Measurements from ENCODE around the gene AP2S1.

AP2S1 gene

GRCh38 chr19:46803555-46803954 lies 47.1 kb downstream of the AP2S1 start:
- no peaks in the 10 kb centered on the region for H3K4me1 ChIP-seq (ENCODE audit: control insufficient read depth, insufficient read depth, low read length)
- ChIA-PET CTCF (interaction anchor here (1.0 kb wide), 1 partner anchor 19 kb away, joined by 3 read pairs; no protein-coding TSS in a partner anchor), POLR2A (no interaction called here)
- no peak for TF ChIP-seq HOXD13 (CRISPR knock-in tag; IDR thresholded peaks at IDR 0.05; ENCODE audit: borderline replicate concordance)
- no peak for TF ChIP-seq ZNF670 (tag by site-specific recombination; IDR thresholded peaks at IDR 0.05; ENCODE audit: low read depth)
- 0 out of 2 replicates have a peak, but pooled peaks have one; percentile 4 for TF ChIP-seq ZNF121 (tag by site-specific recombination; IDR thresholded peaks at IDR 0.05)
- H3K36me3 ChIP-seq (ENCODE audit: control insufficient read depth in 2 of 2, insufficient read depth in 1 of 2, low read length in 2 of 2) = no peaks in the 10 kb centered on the region
- H3K9me3 ChIP-seq (ENCODE audit: control insufficient read depth, insufficient read depth, low read depth, low read length) = no peaks in the 10 kb centered on the region
- H3K4me3 ChIP-seq (ENCODE audit: low read depth, low read length) = no peak overlapping the region
- H3K27ac ChIP-seq (ENCODE audit: extremely low read depth, low read depth, low read length) = no peak overlapping the region

GRCh38 chr19:46802152-46802551 lies 48.5 kb downstream of the AP2S1 start:
- no peak for TF ChIP-seq ZNF148 (tag by site-specific recombination; IDR thresholded peaks at IDR 0.05; ENCODE audit: borderline replicate concordance)
- no peak for TF ChIP-seq ZNF596 (tag by site-specific recombination; IDR thresholded peaks at IDR 0.05)
- TF ChIP-seq ZNF549 (tag by site-specific recombination; IDR thresholded peaks at IDR 0.05) = no peak
- no peak for TF ChIP-seq GLIS2 (tag by site-specific recombination; IDR thresholded peaks at IDR 0.05)
- TF ChIP-seq ZNF184 (tag by site-specific recombination; IDR thresholded peaks at IDR 0.05) = no peak
- TF ChIP-seq ZBTB21 (tag by site-specific recombination; IDR thresholded peaks at IDR 0.05) = no peak
- no peak for TF ChIP-seq ZNF639 (tag by site-specific recombination; IDR thresholded peaks at IDR 0.05)
- TF ChIP-seq ZIC2 (tag by site-specific recombination; IDR thresholded peaks at IDR 0.05) = no peak
- no peak for TF ChIP-seq ZNF777 (tag by site-specific recombination; IDR thresholded peaks at IDR 0.05; ENCODE audit: borderline replicate concordance)
- TF ChIP-seq ZNF660 (tag by site-specific recombination; IDR thresholded peaks at IDR 0.05) = no peak
- TF ChIP-seq GLIS1 (tag by site-specific recombination; IDR thresholded peaks at IDR 0.05) = no peak
- TF ChIP-seq ZNF248 (tag by site-specific recombination; IDR thresholded peaks at IDR 0.05) = no peak
- TF ChIP-seq ZNF830 (tag by site-specific recombination; IDR thresholded peaks at IDR 0.05; ENCODE audit: low read depth) = no peak
- TF ChIP-seq ELK4 (IDR thresholded peaks at IDR 0.05; ENCODE audit: borderline replicate concordance, low read depth, low read length) = no peak
- no peak for TF ChIP-seq ZFP3 (tag by site-specific recombination; IDR thresholded peaks at IDR 0.05; ENCODE audit: low read depth)
- TF ChIP-seq ATF2 (tag by site-specific recombination; IDR thresholded peaks at IDR 0.05; ENCODE audit: low read depth) = no peak
- TF ChIP-seq KLF8 (tag by site-specific recombination; IDR thresholded peaks at IDR 0.05) = no peak
- CTCF ChIA-PET = no interaction called here
- Histone ChIP-seq H3K27ac (ENCODE audit: extremely low read depth, low read depth, low read length) (no peak overlapping the region), H3K36me3 (ENCODE audit: control insufficient read depth in 2 of 2, insufficient read depth in 1 of 2, low read length in 2 of 2) (no peaks in the 10 kb centered on the region), H3K4me1 (ENCODE audit: control insufficient read depth, insufficient read depth, low read length) (no peaks in the 10 kb centered on the region), H3K9me3 (ENCODE audit: control insufficient read depth, insufficient read depth, low read depth, low read length) (no peaks in the 10 kb centered on the region), H3K4me3 (ENCODE audit: low read depth, low read length) (no peak overlapping the region)
- POLR2A ChIA-PET = no interaction called here

Measured in HEK293 (cell line).